ENCODE measurements around the gene PLA2R1. TPM values are rescaled to one million over a fixed set of nuclear protein-coding genes. Genes with fewer than 3 reads are reported as not detected.

PLA2R1 gene
- total RNA-seq, 2 experiments from 2014 or later, result not detected

- no peak overlapping the region for H3K27ac Mint-ChIP-seq
- no peaks in the 10 kb centered on the region for H3K36me3 Mint-ChIP-seq
- no peak for DNase-seq
Measured at GRCh38 chr2:159916511-159916910, 145.9 kb downstream of the PLA2R1 start.

GRCh38 chr2:159913900-159914299 is 148.5 kb downstream of the PLA2R1 start:
- no peak overlapping the region for H3K27ac Mint-ChIP-seq
- peaks cover 3% of the 10 kb centered on the region for H3K27me3 Mint-ChIP-seq
- H3K36me3 Mint-ChIP-seq, result no peaks in the 10 kb centered on the region
- H3K4me3 Mint-ChIP-seq, result no peak overlapping the region
- peaks cover 5% of the 10 kb centered on the region for H3K4me1 Mint-ChIP-seq
- DNase-seq, result no peak
- no peaks in the 10 kb centered on the region for H3K9me3 Mint-ChIP-seq

More at GRCh38 chr2:159916511-159916910, 145.9 kb downstream of the PLA2R1 start:
- Mint-ChIP-seq H3K27me3 (peaks cover 19% of the 10 kb centered on the region), H3K4me1 (no peaks in the 10 kb centered on the region), H3K9me3 (no peaks in the 10 kb centered on the region), H3K4me3 (no peak overlapping the region)

- H3K4me1 Mint-ChIP-seq, result peaks cover 12% of the 10 kb centered on the region
- H3K27ac Mint-ChIP-seq, result no peak overlapping the region
- no peak for DNase-seq
- H3K4me3 Mint-ChIP-seq, result no peak overlapping the region
- no peaks in the 10 kb centered on the region for H3K9me3 Mint-ChIP-seq
- no peaks in the 10 kb centered on the region for H3K36me3 Mint-ChIP-seq
- no peaks in the 10 kb centered on the region for H3K27me3 Mint-ChIP-seq
Measured at GRCh38 chr2:159912580-159912979, 149.8 kb downstream of the PLA2R1 start.

GRCh38 chr2:159910951-159911350 is 151.5 kb downstream of the PLA2R1 start:
- Mint-ChIP-seq H3K27me3 (no peaks in the 10 kb centered on the region), H3K27ac (no peak overlapping the region), H3K4me1 (peaks cover 12% of the 10 kb centered on the region), H3K36me3 (no peaks in the 10 kb centered on the region), H3K4me3 (no peak overlapping the region), H3K9me3 (no peaks in the 10 kb centered on the region)
- no peak for DNase-seq

- DNase-seq, result no peak
- Mint-ChIP-seq H3K27ac (no peak overlapping the region), H3K4me3 (no peak overlapping the region), H3K27me3 (no peaks in the 10 kb centered on the region), H3K9me3 (no peaks in the 10 kb centered on the region), H3K4me1 (peaks cover 19% of the 10 kb centered on the region), H3K36me3 (no peaks in the 10 kb centered on the region)
Measured at GRCh38 chr2:159908623-159909022, 153.8 kb downstream of the PLA2R1 start.

- H3K4me1 Mint-ChIP-seq, result peaks cover 26% of the 10 kb centered on the region
- H3K27ac Mint-ChIP-seq, result no peak overlapping the region
Measured at GRCh38 chr2:159907909-159908308, 154.5 kb downstream of the PLA2R1 start.

GRCh38 chr2:159905926-159906714 is 156.3 kb downstream of the PLA2R1 start:
- Mint-ChIP-seq H3K9me3 (no peaks in the 10 kb centered on the region), H3K4me1 (peaks cover 39% of the 10 kb centered on the region), H3K4me3 (no peak overlapping the region), H3K27ac (no peak overlapping the region), H3K27me3 (no peaks in the 10 kb centered on the region), H3K36me3 (peaks cover 11% of the 10 kb centered on the region)
- DNase-seq, result no peak

More at GRCh38 chr2:159907909-159908308, 154.5 kb downstream of the PLA2R1 start:
- Mint-ChIP-seq H3K27me3 (no peaks in the 10 kb centered on the region), H3K4me3 (no peak overlapping the region), H3K36me3 (peaks cover 3% of the 10 kb centered on the region), H3K9me3 (no peaks in the 10 kb centered on the region)
- DNase-seq, result no peak

- H3K36me3 Mint-ChIP-seq, result peaks cover 15% of the 10 kb centered on the region
- no peak for DNase-seq
- peak overlapping the region; percentile 99 for H3K4me3 Mint-ChIP-seq
- no peaks in the 10 kb centered on the region for H3K9me3 Mint-ChIP-seq
- H3K27ac Mint-ChIP-seq, result peak overlapping the region; percentile 84
- H3K4me1 Mint-ChIP-seq, result peaks cover 49% of the 10 kb centered on the region
- H3K27me3 Mint-ChIP-seq, result no peaks in the 10 kb centered on the region
Measured at GRCh38 chr2:159904959-159905305, 157.5 kb downstream of the PLA2R1 start.

- Mint-ChIP-seq H3K9me3 (no peaks in the 10 kb centered on the region), H3K27me3 (no peaks in the 10 kb centered on the region), H3K4me1 (peaks cover 51% of the 10 kb centered on the region), H3K36me3 (peaks cover 15% of the 10 kb centered on the region), H3K4me3 (peak within 1 kb of the TSS; percentile 99), H3K27ac (peak within 1 kb of the TSS; percentile 96)
- peak; percentile 87 for DNase-seq
Measured at GRCh38 chr2:159904127-159904958, 158.1 kb downstream of the PLA2R1 start, which contains the start of gene LY75. LY75 (minus strand) TSS chr2:159904756.

- DNase-seq, result peak; percentile 63
- peaks cover 15% of the 10 kb centered on the region for H3K36me3 Mint-ChIP-seq
- no peaks in the 10 kb centered on the region for H3K9me3 Mint-ChIP-seq
- H3K4me3 Mint-ChIP-seq, result peak overlapping the region; percentile 99
- peak overlapping the region; percentile 96 for H3K27ac Mint-ChIP-seq
- H3K27me3 Mint-ChIP-seq, result no peaks in the 10 kb centered on the region
- H3K4me1 Mint-ChIP-seq, result peaks cover 46% of the 10 kb centered on the region
Measured at GRCh38 chr2:159903443-159904126, 158.8 kb downstream of the PLA2R1 start.

- H3K4me3 Mint-ChIP-seq, result peak overlapping the region; percentile 99
Measured at GRCh38 chr2:159902722-159903121, 159.7 kb downstream of the PLA2R1 start.

GRCh38 chr2:159900343-159900742 is 162.1 kb downstream of the PLA2R1 start:
- no peak overlapping the region for H3K27ac Mint-ChIP-seq
- no peaks in the 10 kb centered on the region for H3K27me3 Mint-ChIP-seq
- no peaks in the 10 kb centered on the region for H3K9me3 Mint-ChIP-seq
- H3K4me3 Mint-ChIP-seq, result no peak overlapping the region
- no peak for DNase-seq
- peaks cover 66% of the 10 kb centered on the region for H3K4me1 Mint-ChIP-seq
- peaks cover 28% of the 10 kb centered on the region for H3K36me3 Mint-ChIP-seq

More at GRCh38 chr2:159902722-159903121, 159.7 kb downstream of the PLA2R1 start:
- no peak for DNase-seq
- Mint-ChIP-seq H3K27ac (peak overlapping the region; percentile 96), H3K27me3 (no peaks in the 10 kb centered on the region), H3K4me1 (peaks cover 48% of the 10 kb centered on the region), H3K36me3 (peaks cover 21% of the 10 kb centered on the region), H3K9me3 (no peaks in the 10 kb centered on the region)

GRCh38 chr2:159898441-159898840 is 164.0 kb downstream of the PLA2R1 start:
- Mint-ChIP-seq H3K4me3 (no peak overlapping the region), H3K9me3 (no peaks in the 10 kb centered on the region), H3K27ac (no peak overlapping the region), H3K4me1 (peaks cover 75% of the 10 kb centered on the region), H3K27me3 (no peaks in the 10 kb centered on the region), H3K36me3 (peaks cover 33% of the 10 kb centered on the region)
- DNase-seq, result no peak

- H3K4me1 Mint-ChIP-seq, result peaks cover 74% of the 10 kb centered on the region
- H3K27ac Mint-ChIP-seq, result no peak overlapping the region
- DNase-seq, result no peak
- no peaks in the 10 kb centered on the region for H3K9me3 Mint-ChIP-seq
- peaks cover 34% of the 10 kb centered on the region for H3K36me3 Mint-ChIP-seq
- no peaks in the 10 kb centered on the region for H3K27me3 Mint-ChIP-seq
- H3K4me3 Mint-ChIP-seq, result no peak overlapping the region
Measured at GRCh38 chr2:159897720-159898119, 164.7 kb downstream of the PLA2R1 start.

GRCh38 chr2:159897081-159897480 is 165.3 kb downstream of the PLA2R1 start:
- H3K36me3 Mint-ChIP-seq, result peaks cover 35% of the 10 kb centered on the region
- H3K27me3 Mint-ChIP-seq, result no peaks in the 10 kb centered on the region
- no peak overlapping the region for H3K27ac Mint-ChIP-seq
- peaks cover 72% of the 10 kb centered on the region for H3K4me1 Mint-ChIP-seq
- H3K4me3 Mint-ChIP-seq, result no peak overlapping the region
- no peak for DNase-seq
- H3K9me3 Mint-ChIP-seq, result no peaks in the 10 kb centered on the region
